Urinary bladder (tissue), 4 donors: ENCODE data around the gene AXIN2. TPM values are rescaled to one million over a fixed set of nuclear protein-coding genes. Genes with fewer than 3 reads are reported as not detected.

Experiments
- DNase-seq: peaks from one replicate; pipeline ENCODE4 v3.0.0-alpha.2; 2015; ENCODE audit errors: extremely low spot score
- H3K27ac ChIP-seq: one replicate; pipeline ENCODE4 v1.5.1; 2013; ENCODE audit warnings: low read depth, mild to moderate bottlenecking, moderate library complexity
- H3K36me3 ChIP-seq: one replicate; pipeline ENCODE4 v1.6.1; 2013; ENCODE audit warnings: mild to moderate bottlenecking, moderate library complexity; ENCODE audit not compliant: insufficient read depth
- H3K4me1 ChIP-seq: one replicate; pipeline ENCODE4 v1.6.1; 2013; ENCODE audit warnings: mild to moderate bottlenecking, moderate library complexity; ENCODE audit not compliant: insufficient read depth
- H3K4me3 ChIP-seq: one replicate; pipeline ENCODE4 v1.5.1; 2013; ENCODE audit warnings: low read depth, low read length
- WGBS: extraction: QIAGEN DNeasy Blood & Tissue Kit; methylation state at CpG from one replicate; pipeline ENCODE4 v1.1.7; 2013; 5-methylcytosine and 5-hydroxymethylcytosine counted together
- polyA plus RNA-seq: library from polyadenylated mRNA; stranded (reverse); fragments of 200-250 nt; gene quantifications from one replicate; pipeline ENCODE4 v1.2.3, GENCODE V29; 2013
- total RNA-seq: library from RNA; depleted of rRNA; stranded (reverse); fragments of >200 nt; gene quantifications from one replicate; pipeline ENCODE4 v1.2.3, GENCODE V29; 2014
- donor health status: healthy with polysubstance abuse.
- donor health status: healthy.

Gene AXIN2
- total and polyA plus RNA-seq, 2 donors: 23.4 to 25.4 TPM

GRCh38 chr17:65567566-65567965 is 6.1 kb upstream of the AXIN2 start:
- 94% methylated on average over 12 of the region's 12 CpGs for WGBS
- no peaks in the 10 kb centered on the region for H3K4me1 ChIP-seq
- no peaks in the 10 kb centered on the region for H3K36me3 ChIP-seq
- H3K27ac ChIP-seq: no peak overlapping the region
- no peak overlapping the region for H3K4me3 ChIP-seq
- no peak for DNase-seq

- Histone ChIP-seq H3K4me1 (no peaks in the 10 kb centered on the region), H3K36me3 (no peaks in the 10 kb centered on the region), H3K4me3 (no peak overlapping the region), H3K27ac (peak overlapping the region; percentile 44)
- no peak for DNase-seq
- 92% methylated on average over 4 of the region's 4 CpGs for WGBS
Observed at GRCh38 chr17:65565559-65565958, 4.1 kb upstream of the AXIN2 start.

GRCh38 chr17:65564793-65565192 is 3.3 kb upstream of the AXIN2 start:
- H3K4me1 ChIP-seq: no peaks in the 10 kb centered on the region
- no peaks in the 10 kb centered on the region for H3K36me3 ChIP-seq
- peak overlapping the region; percentile 44 for H3K27ac ChIP-seq
- no peak for DNase-seq
- H3K4me3 ChIP-seq: no peak overlapping the region
- 25% methylated on average over 8 of the region's 8 CpGs for WGBS

- DNase-seq: no peak
- H3K4me1 ChIP-seq: no peaks in the 10 kb centered on the region
- H3K27ac ChIP-seq: no peak overlapping the region
- peak overlapping the region; percentile 97 for H3K4me3 ChIP-seq
- H3K36me3 ChIP-seq: no peaks in the 10 kb centered on the region
- WGBS: 43% methylated on average over 9 of the region's 9 CpGs
Observed at GRCh38 chr17:65562206-65562531, 721 bp upstream of the AXIN2 start.

- under 1% methylated on average over 112 of the region's 113 CpGs for WGBS
- peak overlapping the region; percentile 97 for H3K4me3 ChIP-seq
- peak; percentile 75 for DNase-seq
- H3K36me3 ChIP-seq: no peaks in the 10 kb centered on the region
- no peaks in the 10 kb centered on the region for H3K4me1 ChIP-seq
- H3K27ac ChIP-seq: peak overlapping the region; percentile 90
Observed at GRCh38 chr17:65560628-65561451, 608 bp downstream of the AXIN2 start.

- Histone ChIP-seq H3K27ac (peak overlapping the region; percentile 90), H3K36me3 (no peaks in the 10 kb centered on the region), H3K4me1 (no peaks in the 10 kb centered on the region), H3K4me3 (peak overlapping the region; percentile 97)
- no peak for DNase-seq
- under 1% methylated on average over 87 of the region's 89 CpGs for WGBS
Observed at GRCh38 chr17:65559804-65560627, 1.4 kb downstream of the AXIN2 start.

- Histone ChIP-seq H3K36me3 (no peaks in the 10 kb centered on the region), H3K4me3 (peak overlapping the region; percentile 97), H3K4me1 (no peaks in the 10 kb centered on the region), H3K27ac (peak overlapping the region; percentile 90)
- DNase-seq: no peak
- WGBS: 1% methylated on average over 13 of the region's 13 CpGs
Observed at GRCh38 chr17:65559461-65559803, 2.0 kb downstream of the AXIN2 start.

- Histone ChIP-seq H3K36me3 (no peaks in the 10 kb centered on the region), H3K4me1 (no peaks in the 10 kb centered on the region), H3K27ac (peak overlapping the region; percentile 74), H3K4me3 (peak overlapping the region; percentile 97)
- no peak for DNase-seq
- 11% methylated on average over 29 of the region's 29 CpGs for WGBS
Observed at GRCh38 chr17:65558683-65559460, 2.6 kb downstream of the AXIN2 start.

GRCh38 chr17:65558311-65558682 is 3.2 kb downstream of the AXIN2 start:
- Histone ChIP-seq H3K4me3 (peak overlapping the region; percentile 97), H3K36me3 (no peaks in the 10 kb centered on the region), H3K27ac (peak overlapping the region; percentile 39), H3K4me1 (no peaks in the 10 kb centered on the region)
- no peak for DNase-seq
- WGBS: 37% methylated on average over 15 of the region's 15 CpGs

- 44% methylated on average over 21 of the region's 21 CpGs for WGBS
- peak overlapping the region; percentile 97 for H3K4me3 ChIP-seq
- no peak for DNase-seq
- no peaks in the 10 kb centered on the region for H3K36me3 ChIP-seq
- H3K27ac ChIP-seq: peak overlapping the region; percentile 39
- no peaks in the 10 kb centered on the region for H3K4me1 ChIP-seq
Observed at GRCh38 chr17:65557349-65558310, 3.8 kb downstream of the AXIN2 start.

GRCh38 chr17:65556910-65557348 is 4.5 kb downstream of the AXIN2 start:
- H3K27ac ChIP-seq: no peak overlapping the region
- 19% methylated on average over 4 of the region's 4 CpGs for WGBS
- H3K36me3 ChIP-seq: peaks cover 2% of the 10 kb centered on the region
- no peaks in the 10 kb centered on the region for H3K4me1 ChIP-seq
- DNase-seq: no peak
- peak overlapping the region; percentile 34 for H3K4me3 ChIP-seq

GRCh38 chr17:65556014-65556909 is 5.2 kb downstream of the AXIN2 start:
- Histone ChIP-seq H3K4me3 (peak overlapping the region; percentile 34), H3K36me3 (peaks cover 2% of the 10 kb centered on the region), H3K4me1 (no peaks in the 10 kb centered on the region), H3K27ac (no peak overlapping the region)
- WGBS: 41% methylated on average over 17 of the region's 17 CpGs
- no peak for DNase-seq
